Placental epithelial cell (primary cell): ENCODE data around the gene NPIPB6. TPM values are rescaled to one million over a fixed set of nuclear protein-coding genes. Genes with fewer than 3 reads are reported as not detected.

ENCODE experiments used
- small RNA-seq: library from RNA; depleted of rRNA; stranded (forward); fragments of <200 nt; gene quantifications from one replicate; pipeline ENCODE3, GENCODE V24; 2012
- total RNA-seq: library from RNA; depleted of rRNA; stranded (reverse); fragments of >200 nt; gene quantifications from 2 replicates; pipeline ENCODE4 v1.2.3, GENCODE V29; 2012

NPIPB6 gene
- 3.1 TPM in 1 of 2 replicates, not detected in the other for total RNA-seq

DNA sequence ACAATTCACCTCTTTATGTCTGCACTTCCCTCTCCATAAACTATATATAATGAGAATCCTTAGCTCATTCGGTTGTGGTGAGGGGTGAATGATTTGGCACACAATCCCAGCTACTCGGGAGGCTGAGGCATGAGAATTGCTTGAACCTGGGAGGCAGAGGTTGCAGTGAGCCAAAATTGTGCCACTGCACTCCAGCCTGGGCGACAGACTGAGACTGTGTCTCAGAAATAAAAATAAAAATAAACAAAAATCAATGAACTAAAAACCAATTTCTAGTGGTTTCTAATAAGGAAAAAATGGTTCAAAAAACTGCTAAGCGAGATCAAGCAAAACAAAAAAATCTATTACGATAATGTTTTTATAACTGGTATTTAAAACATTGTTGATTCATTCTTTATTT lies at the start of gene NPIPB6:
Gene NPIPB6, minus strand, starts transcription at position 101 of the 400 bp plus-strand sequence. CDS start 686 bp downstream, outside the sequence.

DNA sequence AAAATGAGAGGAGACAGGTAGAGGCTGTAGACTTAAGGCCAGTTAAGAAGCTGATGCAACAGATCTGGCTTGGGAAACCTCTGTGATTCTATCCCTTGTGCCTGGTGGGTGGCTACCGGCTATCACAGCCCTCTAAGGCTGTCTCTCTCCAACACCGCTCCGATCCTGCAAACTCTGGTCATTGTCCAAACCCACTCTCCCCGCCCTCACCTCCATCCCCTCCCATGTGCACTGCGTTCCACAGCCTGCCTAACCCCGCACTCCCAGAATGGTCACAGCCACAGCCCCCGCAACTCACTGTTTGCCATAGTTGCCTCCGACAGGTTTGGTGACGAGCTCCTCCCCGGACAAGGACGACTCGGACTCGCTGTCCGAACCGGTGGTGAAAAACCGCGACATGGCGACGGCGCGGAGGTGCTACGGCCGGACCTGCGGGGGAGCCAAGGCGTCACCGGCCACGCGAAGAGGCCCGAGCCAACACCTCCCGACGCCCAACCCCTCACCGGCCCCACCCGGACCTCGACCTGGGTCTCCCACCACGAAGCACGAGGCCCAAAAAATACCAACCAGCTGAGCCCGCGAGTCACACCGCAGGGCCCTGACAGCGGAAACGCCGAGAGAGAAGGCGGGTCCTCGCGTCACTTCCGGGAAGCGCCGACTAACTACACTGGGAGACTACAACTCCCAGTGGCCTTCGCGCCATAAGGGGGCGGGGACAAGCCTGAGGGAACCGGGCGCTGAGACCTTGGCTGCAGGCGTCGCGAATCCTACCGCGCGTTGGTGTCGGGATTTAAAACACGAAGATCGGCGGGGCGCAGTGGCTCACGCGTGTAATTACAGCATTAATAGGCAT lies 40.1 kb upstream of the NPIPB6 start, which contains the start of gene EIF3CL:
Gene EIF3CL, minus strand, starts transcription at position 622 of the 853 bp plus-strand sequence. Its CDS starts 223 bp downstream, at position 399.

Small RNAs within 50 kb of the gene (small RNA-seq; reads per million reads assigned to genes)
- not detected for gene AC138904.2
- not detected for gene MIR6862-1

Other genes with a start within 250 kb of the NPIPB6 start
- gene XPO6, start 151.5 kb downstream of the NPIPB6 start, total RNA-seq, result 88.3 and 108 TPM in 2 replicates
- not detected in 2 replicates for gene SBK1, start 71.0 kb downstream of the NPIPB6 start, total RNA-seq
- 44.6 and 67.5 TPM in 2 replicates for gene EIF3CL, start 40.3 kb upstream of the NPIPB6 start, total RNA-seq
- not detected in 2 replicates for gene NPIPB7, start 108.8 kb upstream of the NPIPB6 start, total RNA-seq
- gene CLN3, start 128.6 kb upstream of the NPIPB6 start, total RNA-seq, result 4.3 and 13.4 TPM in 2 replicates
- gene APOBR, start 131.1 kb upstream of the NPIPB6 start, total RNA-seq, result under 0.01 TPM in 1 of 2 replicates, not detected in the other
- not detected in 2 replicates for gene IL27, start 143.3 kb upstream of the NPIPB6 start, total RNA-seq
- gene NUPR1, start 175.5 kb upstream of the NPIPB6 start, total RNA-seq, result not detected in 2 replicates
- 8.2 and 12.2 TPM in 2 replicates for gene SGF29, start 190.4 kb upstream of the NPIPB6 start, total RNA-seq
- gene SULT1A2, start 233.5 kb upstream of the NPIPB6 start, total RNA-seq, result 0.11 TPM in 1 of 2 replicates, not detected in the other
- not detected in 2 replicates for gene SULT1A1, start 246.5 kb upstream of the NPIPB6 start, total RNA-seq